HG02623 (cell line): ENCODE measurements around the gene SPDYA.
"Not testable (repeated sequence)": the region's sequence is repeated elsewhere in the genome, so short reads cannot be mapped to it uniquely, and the experiment has no call there.

Source experiments
- ATAC-seq: cut with Tn5 transposase; IDR thresholded peaks from one replicate; pipeline ENCODE4 v1.9.1; 2021; ENCODE audit warnings: moderate library complexity; ENCODE audit not compliant: unreplicated experiment

The SPDYA gene

DNA sequence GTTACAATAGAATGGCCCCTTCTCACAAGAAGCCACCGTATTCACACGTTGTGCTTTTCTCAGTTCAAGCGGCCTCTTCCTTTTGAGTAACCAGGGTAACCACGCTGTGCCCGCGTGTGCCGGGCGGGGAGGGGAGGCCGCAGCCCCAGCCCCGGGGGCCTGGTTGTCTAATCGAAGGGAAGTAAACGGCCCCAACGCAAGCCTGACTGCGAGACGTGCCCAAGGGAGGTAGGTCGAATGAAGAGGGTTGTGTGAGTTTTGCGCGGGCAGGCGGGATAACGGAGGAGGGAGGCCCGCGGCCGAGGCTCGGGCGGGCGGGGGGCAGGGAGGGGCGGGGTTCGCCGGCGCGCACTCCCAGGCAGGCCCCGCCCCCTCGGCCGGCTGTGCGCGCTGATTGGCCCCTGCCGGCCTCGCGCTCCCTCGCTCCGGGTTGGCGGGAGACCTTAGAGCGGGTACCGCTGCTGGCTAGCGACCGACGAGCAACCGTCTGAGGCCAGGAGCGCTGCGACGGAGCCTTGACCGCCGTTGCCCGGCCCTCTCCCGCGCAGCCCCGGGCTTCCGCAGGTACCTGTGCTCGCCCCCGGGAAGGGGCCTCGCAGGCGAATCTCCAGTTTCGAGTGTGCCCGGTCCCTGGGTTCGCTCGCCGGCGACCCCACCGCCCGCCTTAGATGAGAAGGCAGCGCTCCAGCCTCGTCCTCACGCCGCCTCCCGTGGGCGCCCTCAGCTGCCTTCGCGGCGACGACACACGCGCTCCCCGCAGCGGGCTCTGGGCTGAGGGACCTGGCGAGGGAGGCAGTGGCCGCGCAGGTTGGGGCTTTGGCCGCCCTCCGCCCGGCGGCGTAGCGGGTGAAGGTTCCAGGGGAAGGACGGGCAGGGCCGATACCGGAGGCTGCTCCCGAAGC is at the start of gene SPDYA:
Gene SPDYA, plus strand, starts transcription at position 451 of the 902 bp plus-strand sequence. CDS start 5,181 bp downstream, outside the sequence.
- peak; percentile 66 for ATAC-seq

DNA sequence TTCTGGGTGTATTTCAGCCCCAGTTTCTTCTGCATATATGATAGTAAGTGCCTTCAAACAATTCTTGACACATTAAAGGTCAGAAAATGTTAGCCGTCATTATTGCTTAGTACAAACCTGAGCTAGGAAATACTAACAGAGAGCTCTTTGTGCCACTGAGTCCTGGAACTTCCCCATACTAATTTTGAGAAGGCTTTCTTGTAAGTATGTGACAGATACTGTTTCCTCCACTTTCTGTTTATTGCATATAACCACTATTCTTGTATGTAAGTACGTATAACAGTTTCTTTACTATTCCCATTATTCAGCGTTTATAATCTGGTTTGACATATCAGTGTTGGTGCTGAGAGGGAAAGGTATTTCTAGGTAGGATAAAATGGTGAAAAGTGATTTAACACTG is 49.2 kb upstream of the SPDYA start:
- no peak for ATAC-seq

DNA sequence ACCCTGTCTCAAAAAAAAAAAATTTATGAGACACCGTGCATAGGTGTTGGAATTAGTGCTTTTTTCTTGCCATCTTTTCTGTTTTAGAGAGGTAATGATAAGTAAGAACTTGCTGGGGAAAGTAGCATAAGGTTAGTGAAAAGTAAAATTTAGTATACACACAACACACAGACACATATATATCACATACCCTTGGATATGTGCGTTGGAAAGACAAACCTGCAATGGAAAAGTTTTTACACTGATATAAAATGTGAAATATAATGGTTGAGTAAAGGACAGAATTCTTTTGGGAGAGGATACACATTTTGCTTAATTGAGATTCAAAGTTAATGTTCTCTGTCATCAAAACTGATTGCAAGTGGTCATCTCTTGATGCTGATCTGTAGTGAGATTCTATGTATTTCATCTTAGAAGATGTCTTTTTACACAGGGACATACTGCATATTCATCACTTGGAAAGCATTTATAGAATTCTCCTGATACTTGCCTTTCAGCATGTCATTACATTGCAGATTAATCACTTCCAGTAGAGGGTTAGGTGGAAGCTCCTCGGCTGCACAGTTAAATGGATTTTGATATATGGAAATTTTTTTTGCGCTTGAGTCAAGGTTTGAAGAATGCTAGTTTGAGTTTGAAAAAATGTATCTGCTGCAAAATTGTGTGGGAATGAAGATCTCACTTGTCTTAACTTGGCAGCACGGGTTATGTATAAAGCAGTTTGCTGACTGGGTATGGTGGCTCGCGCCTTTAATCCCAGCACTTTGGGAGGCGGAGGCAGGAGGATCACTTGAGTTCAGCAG is 45.5 kb upstream of the SPDYA start:
- no peak for ATAC-seq

DNA sequence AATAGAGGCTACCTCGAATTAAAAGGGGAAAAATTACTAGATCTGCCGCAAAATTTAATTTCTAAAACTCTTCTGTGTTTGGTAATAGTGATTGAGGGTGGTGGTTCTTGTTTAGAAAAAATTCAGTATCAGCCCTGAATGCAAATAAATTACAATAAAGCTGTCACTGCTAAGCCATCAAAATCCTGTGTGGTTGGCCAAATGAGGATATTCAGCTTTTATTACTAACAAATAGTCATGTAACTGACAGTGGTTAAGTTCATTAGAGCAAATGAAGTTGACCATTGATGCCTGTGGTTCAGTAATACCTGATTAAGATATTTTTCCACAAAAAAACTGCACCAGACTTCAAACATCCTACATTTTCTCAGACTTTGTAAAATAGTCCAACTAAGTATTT is 44.6 kb upstream of the SPDYA start:
- ATAC-seq, result no peak

DNA sequence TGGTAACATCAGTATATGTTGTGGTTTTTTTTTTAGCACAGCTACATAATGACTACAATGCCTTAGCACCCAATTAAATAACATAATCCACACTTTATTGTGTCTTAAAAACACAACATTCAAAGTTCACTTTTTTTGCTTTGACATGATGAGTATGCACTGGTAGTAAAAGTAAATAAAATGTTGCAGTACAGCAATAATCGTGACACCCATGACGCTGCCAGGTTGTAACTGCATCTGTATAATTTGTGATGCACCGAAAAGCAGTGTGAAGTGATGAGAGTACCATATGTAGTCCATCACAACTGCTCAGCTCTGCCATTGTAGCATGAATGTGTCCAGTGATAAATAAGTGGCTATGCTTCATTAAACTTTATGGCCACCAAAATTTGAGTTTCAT is 43.3 kb upstream of the SPDYA start:
- no peak for ATAC-seq

DNA sequence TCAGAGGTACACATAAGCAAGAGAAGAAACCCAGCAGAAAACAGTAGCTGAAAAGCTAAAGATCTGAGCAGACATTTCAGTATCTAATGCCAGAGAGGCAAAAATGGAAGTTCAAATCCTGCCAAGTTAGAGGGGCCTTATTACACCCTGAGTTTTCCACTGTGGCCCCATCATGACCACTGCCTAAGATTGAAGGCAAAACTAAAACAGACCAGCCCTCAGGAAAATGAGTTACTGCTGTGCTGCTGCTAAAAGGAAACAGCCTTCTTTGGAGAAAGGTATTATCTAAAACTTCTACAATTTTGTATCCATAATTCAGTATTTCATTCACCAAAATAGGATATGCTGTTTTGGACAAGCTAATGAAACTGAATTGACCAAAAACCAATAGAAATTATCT is 42.2 kb upstream of the SPDYA start:
- no peak for ATAC-seq

DNA sequence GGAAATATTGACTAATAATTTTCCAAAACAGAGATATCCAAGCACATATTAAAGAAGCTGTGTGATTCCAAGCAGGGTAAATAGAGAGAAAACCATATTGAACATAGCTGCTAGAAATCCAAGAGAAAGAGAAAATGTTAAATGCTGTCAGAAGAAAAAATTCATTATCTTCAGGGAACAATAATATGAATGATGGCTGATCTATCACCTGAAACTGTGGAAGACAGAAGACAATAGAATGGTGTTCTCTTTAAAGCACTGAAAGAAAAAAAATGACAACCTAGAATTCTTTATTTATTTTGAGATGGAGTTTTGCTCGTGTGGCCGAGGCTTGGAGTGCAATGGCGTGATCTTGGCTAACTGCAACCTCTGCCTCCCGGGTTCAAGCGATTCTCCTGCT is 41.7 kb upstream of the SPDYA start:
- ATAC-seq, result no peak

DNA sequence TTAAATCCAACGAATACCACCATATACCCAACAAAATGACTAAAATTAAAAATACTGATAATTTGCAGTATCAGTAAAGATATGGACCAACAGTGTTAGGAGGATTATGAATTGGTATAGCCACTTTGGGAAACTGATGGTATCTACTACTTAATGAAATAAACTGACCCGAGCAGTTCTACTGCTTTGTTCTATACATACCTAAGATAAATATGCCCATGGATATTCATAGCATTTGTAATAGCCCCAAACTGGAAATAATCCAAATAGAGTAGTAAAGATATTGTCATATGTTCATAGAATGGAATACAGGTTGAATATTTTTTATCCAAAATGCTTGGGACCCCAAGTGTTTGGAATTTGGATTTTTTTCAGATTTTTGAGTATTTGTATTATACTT is 38.3 kb upstream of the SPDYA start:
- ATAC-seq, result no peak

DNA sequence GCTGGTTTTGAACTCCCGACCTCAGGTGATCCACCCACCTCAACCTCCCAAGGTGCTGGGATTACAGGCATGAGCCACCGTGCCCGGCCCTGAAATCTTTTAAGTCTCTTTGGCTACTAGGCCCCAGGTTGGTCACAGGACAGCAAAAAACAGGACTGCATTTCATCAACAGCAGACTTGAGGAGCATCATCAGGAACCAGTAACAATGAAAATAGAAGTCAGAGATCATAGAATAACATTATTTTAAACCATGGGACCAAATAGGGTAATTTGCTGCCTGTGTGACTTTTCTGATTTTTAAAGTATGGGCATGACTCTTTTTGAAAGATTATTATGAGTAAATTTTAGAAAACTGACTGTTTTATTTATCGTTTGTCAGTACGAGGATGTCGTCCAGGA is 34.2 kb upstream of the SPDYA start:
- ATAC-seq, result no peak

DNA sequence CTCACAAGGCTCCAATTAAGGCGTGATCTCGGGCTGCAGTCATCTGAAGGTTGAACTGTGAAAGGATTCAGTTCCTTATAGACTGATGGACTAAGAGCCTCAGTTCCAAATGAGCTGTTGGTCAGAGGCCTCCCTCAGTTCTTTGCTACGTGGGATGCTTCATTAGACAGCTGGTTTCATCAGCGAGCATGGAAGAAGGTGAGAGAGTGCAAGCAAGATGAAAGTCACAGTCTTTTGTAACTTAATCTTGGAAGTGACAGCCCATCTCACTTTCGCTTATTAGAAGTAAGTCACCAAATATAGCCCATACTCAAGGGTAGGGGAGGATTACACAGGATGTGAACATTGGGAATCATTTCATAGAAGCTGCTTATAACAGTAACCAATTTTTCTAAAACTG is 32.2 kb upstream of the SPDYA start:
- no peak for ATAC-seq

DNA sequence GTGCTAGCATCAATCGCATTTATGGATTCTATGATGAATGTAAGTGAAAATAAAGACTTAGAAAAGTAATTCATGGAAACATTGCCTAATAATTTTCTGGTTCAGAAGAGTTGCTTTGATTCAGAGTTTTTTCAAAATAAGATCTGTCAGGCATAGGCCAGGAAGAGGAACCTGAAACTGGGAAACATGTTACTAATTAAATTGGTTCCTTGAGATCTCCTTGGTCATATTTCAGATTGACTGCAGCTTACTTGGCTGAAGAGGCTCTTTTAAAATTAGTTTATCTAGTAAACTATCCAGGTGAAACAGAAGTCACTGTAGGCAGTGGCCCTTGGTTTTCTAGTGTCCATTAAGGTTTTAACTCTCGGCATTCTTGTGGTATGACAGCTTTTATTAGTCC is 31.6 kb upstream of the SPDYA start:
- ATAC-seq, result no peak

DNA sequence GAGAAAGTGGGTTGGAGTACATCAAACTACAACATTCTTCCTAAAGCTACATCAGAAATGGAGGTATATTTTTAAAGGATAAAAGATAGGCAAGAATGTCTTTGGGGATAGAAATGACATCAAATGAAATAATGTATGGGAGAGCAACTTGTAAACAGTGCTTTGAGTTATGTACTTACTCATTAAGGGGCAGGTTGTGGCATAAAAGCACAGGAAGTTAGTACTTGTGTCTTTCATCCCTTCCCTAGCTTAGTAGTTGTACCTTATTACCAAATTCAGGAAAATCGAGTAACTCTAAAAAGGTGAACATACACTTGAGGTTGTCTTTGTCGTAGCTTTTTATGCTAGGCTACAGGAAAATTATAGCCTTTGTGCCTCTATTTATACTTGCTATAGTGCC is 30.1 kb upstream of the SPDYA start:
- no peak for ATAC-seq

DNA sequence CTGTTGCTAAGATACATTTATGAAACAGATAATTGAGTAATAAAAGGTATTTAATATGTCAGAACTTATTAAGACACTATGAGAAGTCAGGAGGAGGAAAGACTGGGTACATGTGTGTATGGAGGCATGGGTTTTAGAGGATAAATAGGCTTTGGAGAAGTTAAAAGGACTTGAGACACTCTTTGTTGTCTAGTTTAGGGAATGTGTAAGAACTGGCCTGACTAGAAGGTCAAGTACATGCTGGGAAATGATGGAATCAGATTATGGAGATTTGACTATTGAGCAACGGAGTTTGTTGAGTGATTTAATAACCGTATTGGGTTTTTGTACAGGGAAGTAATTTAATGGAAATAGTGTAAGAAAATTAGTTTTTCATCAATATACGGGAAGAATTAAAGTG is 28.2 kb upstream of the SPDYA start:
- no peak for ATAC-seq

DNA sequence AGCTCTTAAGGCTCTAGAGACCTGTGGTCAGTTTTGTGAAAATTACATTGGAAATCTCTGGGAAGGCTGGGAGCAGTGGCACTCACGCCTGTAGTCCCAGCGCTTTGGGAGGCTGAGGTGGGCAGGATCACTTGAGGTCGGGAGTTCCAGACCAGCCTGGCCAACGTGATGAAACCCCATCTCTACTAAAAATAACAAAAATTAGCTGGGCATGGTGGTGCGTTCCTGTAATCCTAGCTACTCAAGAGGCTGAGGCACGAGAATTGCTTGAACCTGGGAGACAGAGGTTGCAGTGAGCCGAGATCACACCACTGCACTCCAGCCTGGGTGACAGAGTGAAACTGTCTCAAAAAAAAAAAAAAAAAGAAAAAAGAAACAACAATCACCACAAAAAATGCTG is 26.1 kb upstream of the SPDYA start:
- ATAC-seq, result not testable (repeated sequence)

DNA sequence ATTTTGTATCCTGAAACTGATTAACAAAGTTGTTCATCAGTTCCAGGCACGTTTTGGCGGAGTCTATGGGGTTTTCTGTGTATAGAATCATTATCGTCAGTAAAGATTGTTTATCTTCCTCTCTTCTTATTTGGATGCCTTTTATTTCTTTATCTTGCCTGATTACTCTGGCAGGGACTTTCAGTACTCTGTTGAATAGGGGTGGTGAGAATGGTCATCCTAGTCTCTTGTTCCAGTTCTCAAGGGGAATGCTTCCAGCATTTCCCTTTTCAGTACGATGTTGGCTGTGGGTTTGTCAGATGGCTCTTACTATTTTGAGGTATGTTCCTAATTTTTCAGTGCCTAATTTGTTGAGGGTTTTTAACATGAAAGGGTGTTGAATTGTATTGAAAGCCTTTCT is 14.0 kb upstream of the SPDYA start:
- ATAC-seq, result no peak

DNA sequence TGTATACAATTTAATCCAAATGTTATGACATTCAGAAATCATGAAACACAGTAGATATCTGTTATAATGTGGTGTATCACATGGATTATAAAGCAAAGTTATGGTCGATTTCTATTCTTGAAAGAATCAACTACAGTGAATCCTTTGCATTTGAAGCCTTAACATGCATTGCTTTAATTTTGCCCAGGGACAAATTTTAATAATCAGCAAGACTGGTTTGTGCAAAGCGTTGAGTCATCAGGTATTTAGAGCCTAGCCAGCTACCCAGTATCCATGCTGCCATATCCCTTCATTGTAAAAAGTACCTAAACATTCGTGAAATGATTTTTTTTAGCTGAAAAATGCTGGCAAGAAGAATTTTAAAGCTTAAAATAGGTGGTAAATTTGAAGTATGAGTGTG is 8.9 kb upstream of the SPDYA start:
- ATAC-seq, result no peak

DNA sequence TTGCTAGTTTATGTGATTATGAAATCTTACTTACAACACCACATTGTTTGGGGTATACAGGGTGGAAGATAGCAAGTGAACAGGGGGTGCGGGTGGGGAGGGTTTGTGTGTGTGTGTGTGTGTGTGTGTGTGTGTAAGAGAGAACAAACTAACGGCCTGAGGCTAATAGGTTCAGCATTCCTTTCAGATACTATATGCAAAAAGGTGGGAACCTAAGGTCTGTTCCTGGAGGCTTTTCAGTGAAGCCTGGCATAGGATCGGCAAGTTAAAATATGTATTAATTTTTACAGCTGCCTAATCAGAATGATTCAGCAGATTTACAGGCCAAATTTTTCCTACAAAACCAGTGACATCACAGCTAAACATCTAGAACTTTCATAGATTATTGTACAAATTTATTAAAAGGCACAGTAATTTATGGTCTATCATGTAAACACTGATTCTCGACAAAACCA is 7.6 kb upstream of the SPDYA start:
- no peak for ATAC-seq

DNA sequence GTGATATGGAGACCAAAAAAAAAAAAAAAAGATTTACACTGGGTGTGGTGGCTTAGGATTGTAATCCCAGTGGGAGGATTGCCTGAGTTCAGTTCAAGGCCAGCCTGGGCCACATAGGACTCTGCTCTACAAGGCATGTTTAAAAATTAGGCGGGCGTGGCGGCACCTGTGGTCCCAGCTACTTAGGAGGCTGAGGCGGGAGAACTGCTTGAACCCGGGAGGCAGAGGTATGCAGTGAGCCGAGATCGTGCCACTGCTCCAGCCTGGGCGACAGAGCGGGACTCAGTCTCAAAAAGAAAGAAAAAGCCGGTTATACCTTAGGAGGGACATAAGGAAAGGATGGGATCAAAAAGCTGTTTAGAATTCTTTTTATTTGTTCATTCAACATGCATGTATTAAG is 707 bp upstream of the SPDYA start:
- no peak for ATAC-seq

DNA sequence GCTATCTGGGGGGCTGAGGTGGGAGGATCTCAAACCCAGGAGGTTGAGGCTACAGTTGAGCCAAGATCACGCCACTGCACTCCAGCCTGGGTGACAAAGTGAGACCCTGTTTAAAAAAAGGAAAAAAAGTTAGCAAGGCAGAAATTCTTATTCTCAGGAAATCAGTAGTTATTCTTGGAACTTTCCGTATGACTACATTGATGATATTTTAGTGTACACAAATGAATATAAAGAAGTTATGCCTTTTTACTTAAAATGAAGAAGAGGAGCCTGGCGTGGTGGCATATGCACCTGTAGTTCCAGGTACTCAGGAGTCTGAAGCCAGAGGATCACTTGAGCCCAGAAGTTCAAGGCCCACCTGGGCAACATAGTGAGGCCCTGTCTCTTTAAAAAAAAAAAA is 7.4 kb downstream of the SPDYA start:
- no peak for ATAC-seq

DNA sequence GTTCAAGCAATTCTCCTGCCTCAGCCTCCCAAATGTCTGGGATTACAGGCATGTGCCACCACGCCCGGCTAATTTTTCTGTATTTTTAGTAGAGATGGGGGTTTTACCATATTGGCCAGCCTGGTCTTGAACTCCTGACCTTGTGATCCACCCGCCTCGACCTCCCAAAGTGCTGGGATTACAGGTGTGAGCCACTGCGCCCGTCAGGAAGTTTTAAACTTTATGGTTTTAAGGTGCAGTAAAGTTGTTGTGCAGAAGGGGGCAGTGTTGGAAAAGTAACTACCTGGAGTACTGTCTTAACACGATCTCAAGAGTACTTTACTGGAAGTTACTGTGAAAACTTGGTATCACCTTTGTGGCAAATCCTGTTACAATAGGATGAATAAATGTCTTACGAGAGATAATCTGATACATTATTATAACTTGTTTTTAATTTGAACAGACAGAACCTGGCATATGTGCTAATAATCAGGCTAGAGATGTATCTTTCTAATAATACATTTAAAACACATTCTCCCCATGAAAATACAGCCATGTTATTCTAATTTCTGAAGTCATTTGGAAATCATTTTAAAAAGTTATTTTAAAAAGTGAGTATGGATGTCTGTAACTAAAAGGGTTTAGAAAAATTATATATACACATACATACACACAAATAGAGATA is 10.8 kb downstream of the SPDYA start:
- peak; percentile 40 for ATAC-seq

DNA sequence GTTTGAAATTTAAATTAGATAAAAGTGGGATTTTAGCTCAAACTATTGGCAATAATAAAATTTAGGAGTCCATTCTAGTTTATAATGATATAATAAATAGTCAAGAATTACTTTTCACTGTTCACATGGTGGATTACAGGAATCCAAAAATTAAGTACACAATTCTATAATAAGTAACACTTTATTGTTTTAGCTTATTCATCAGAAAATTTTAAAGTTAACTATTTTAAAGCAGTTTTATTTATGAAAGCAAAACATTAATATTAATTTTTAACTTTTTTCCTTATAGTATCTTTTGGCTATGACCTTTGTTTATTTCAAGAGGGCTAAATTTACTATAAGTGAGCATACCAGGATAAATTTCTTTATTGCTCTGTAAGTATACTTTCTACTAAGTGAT is 11.4 kb downstream of the SPDYA start:
- no peak for ATAC-seq

DNA sequence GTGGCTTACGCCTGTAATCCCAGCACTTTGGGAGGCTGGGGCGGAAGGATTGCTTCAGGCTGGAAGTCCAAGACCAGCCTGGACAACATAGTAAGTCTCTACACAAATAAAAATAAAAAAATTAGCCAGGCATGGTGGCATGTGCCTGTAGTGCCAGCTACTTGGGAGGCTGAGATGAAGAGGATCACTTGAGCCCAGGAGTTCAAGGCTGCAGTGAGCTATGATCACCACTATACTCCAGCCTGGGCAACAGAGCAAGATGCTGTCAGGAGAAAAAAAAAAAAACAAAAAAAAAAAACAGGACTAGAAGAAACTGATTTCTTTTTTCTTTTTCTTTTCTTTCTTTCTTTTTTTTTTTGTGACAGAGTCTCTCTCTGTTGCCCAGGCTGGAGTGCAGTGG is 13.6 kb downstream of the SPDYA start:
- no peak for ATAC-seq
